ENCODE measurements around the gene SPEG.
A peak's percentile ranks its signal among the peaks of the same experiment; 100 is the strongest.

The SPEG gene

GRCh38 chr2:219465659-219466561 is 31.3 kb downstream of the SPEG start:
- DNase-seq = no peak

DNA sequence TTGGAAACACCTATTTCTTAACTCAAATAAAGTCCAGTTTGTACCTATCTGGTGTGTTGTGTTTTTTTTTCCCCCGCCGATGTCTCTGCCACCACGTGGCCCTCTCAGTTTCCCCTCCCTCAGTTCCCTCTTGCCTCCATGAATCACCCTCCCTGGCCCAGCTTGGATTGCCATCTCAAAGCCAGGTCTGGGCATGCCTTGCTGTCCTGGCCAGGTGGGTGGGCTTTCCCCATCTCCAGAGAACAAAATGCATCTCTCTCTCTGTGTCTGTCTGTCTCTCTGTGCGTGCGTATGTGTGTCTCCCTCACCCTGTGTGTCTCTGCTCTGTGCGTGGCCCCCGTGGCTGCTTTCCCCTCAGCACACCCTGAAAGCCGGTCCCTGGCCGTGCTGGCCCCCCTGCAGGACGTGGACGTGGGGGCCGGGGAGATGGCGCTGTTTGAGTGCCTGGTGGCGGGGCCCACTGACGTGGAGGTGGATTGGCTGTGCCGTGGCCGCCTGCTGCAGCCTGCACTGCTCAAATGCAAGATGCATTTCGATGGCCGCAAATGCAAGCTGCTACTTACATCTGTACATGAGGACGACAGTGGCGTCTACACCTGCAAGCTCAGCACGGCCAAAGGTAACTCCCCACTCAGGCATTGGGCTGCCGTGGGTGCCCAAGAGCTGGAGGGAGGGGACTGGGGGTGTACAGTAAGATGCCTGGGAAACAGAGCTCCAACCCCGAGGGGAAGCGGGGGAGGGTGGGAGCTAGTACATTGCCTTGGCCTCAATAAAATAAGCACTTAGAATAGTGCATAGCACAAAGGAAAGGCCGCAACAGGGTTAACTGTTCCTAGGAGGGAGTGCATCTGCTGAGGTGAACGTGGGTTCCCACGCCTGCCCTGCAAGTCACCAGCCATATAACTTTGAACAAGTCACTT is 32.4 kb downstream of the SPEG start:
- no peak for DNase-seq

- DNase-seq = no peak
Observed at GRCh38 chr2:219467736-219468075, 33.1 kb downstream of the SPEG start.

DNA sequence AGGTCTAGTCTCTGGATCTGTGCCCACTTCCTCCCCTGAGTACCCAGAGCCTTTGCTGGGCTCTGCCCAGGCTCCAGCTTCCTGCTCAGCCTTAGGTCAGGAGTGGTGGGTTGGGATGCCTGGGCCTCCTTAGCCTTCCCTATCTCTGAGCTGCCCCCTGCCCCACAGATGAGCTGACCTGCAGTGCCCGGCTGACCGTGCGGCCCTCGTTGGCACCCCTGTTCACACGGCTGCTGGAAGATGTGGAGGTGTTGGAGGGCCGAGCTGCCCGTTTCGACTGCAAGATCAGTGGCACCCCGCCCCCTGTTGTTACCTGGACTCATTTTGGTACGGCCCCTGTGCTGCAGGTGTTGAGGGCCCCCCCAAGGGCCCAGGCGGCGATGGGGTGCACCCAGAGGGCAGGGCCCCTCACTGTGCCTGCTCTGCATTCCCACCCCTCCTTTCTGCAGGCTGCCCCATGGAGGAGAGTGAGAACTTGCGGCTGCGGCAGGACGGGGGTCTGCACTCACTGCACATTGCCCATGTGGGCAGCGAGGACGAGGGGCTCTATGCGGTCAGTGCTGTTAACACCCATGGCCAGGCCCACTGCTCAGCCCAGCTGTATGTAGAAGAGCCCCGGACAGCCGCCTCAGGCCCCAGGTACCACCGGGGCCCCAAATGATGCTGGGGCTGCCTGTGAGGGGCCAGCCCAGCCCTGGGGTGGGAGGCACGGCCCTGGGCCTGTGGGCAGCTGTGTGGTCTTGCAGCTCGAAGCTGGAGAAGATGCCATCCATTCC is 34.0 kb downstream of the SPEG start:
- no peak for DNase-seq

- DNase-seq = no peak
Observed at GRCh38 chr2:219469186-219469724, 34.6 kb downstream of the SPEG start.

DNA sequence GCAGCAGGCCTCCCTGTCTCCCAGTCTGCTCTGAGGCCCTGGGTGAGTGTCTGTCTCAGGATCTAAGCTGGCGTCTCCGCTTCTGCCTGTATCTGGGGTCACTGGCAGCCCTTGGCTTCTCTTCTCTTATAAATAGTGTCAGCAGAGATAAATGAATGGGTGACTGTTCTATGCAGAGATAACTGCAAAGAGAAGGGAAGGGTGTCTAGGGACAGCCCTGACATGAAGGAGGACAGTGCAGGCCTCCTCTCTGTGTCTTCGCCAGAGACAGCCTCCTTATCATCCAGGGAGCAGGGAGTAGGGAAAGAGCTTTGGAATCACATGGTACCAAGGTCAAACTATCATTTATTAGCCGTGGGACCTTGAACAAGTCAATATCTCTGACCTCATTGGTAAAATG is 35.8 kb downstream of the SPEG start:
- DNase-seq = no peak

DNA sequence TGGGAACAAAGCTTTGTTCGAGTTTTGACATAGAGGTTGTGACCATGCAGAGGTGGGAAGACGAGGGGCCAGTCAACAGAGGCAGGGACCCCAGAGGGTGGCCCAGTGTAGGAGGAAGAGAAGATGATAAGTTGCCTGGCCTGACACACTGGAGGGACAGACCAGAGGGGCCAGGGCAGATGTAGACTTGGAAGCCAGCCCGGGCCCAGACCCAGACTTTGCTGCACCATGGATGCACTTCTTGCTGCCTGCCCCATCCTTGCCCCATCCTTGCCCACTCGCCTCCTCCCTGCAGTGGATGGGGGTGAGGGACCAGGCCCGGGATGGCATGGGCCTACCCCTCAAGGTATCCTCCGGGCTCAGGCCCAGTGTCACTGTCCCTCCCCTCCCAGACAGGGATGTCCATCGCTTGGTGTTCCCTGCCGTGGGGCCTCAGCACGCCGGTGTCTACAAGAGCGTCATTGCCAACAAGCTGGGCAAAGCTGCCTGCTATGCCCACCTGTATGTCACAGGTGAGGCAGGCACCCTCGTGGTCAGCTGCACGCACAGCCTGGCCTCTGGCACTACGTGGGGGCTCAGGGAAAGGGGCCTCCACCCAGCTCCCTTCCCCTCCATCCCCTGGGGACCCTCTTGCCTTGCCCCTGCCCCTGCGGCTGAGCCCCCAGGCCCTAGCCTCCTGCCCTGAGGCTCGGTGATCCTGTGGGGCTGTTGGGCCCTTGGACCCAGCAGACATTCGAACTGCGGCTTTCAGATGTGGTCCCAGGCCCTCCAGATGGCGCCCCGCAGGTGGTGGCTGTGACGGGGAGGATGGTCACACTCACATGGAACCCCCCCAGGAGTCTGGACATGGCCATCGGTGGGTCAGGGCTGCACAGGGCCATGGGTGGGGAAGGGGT is 37.1 kb downstream of the SPEG start:
- DNase-seq = no peak

DNA sequence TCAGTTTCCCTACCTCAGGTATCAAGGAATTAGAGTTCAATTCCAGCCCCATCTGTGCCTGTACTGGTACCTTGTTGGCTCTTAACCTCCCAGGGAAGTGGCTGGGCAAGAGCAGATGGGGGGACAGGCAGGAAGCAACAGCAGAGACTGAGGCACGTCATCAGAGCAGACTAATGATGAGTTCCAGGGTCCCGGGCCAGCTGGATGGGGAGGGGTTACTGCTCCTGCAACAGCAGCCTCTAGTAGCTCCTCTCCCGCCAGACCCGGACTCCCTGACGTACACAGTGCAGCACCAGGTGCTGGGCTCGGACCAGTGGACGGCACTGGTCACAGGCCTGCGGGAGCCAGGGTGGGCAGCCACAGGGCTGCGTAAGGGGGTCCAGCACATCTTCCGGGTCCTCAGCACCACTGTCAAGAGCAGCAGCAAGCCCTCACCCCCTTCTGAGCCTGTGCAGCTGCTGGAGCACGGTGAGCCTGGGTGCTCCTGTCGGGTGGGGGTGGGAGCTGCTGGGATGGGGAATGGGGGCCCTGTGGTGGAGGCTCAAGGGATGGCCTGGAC is 38.1 kb downstream of the SPEG start:
- DNase-seq = no peak

- DNase-seq = no peak
Observed at GRCh38 chr2:219473511-219473910, 38.9 kb downstream of the SPEG start.

DNA sequence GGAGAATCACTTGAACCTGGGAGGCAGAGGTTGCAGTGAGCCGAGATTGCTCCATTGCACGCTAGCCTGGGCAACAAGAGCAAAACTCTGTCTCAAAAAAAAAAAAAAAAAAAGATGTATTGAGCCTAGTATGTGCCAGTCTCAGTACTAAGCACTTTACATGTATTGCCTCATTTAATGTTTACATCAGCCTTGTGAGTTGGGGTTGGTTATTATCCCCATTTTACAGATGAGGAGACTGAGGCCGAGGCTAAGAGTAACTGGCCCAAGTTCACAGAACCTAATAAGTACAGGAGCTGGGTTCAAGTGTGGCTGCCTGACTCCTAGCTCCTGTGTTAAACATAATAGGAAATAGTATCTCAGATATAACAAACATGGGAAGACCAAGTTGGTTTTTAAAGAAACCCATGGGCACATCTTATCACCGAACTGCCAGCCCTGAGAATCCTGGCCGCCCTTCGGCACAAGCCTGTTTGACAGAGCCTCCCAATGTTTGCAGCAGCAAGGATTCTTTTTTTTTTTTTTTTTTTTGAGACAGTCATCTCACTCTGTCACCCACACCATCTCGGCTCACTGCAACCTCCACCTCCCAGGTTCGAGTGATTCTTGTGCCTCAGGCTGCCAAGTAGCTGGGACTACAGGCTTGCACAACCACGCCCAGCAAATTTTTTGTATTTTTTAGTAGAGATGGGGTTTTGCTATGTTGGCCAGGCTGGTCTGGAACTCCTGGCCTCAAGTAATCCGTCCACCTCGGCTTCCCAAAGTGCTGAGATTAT is 39.8 kb downstream of the SPEG start:
- no peak for DNase-seq

- DNase-seq = no peak
Observed at GRCh38 chr2:219475278-219475677, 40.6 kb downstream of the SPEG start.

DNA sequence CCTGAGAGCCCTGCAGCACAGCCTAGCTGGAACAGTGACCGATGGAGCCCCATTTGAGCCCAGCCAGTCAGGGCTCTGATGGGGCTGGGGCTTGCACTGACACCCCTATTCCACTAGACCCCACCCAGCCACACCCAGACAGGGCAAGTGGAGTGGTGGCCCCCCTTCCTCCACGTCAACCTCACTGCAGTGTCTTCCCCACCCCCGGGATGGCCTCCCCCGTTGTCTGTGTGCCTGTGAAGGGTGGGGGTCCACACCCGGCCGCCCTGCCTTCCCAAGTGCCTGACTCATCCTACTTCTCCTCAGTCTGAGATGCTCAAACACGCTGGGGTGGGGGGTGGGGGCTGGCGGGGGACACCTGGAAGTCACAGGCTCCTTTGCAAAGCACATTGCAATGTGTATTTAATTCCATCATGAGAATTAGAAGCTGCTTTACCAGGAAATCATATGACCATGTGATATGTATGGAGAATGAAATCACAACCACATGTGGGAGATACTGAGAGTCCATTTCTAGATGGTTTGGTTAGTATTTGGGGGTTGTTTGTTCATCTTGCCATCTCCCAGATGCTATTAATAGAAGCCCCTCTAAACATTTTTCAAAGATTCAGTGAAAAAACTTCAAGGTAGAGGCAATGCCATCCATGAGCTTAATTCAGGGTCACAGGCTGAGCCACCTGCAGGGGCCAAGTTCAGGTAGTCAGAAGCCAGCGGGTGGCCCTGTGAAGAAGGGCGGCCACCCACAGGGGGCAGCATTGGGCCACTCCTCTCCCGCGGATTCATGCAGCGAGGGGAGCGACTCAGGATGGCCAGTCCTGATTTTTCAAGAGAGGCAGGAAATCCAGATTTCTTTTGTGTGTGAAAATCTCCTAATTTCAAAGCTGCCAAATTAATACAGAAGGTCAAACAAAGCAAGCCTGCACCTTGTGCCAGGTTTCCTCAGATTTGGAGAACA is 41.3 kb downstream of the SPEG start:
- DNase-seq = peak; percentile 59

DNA sequence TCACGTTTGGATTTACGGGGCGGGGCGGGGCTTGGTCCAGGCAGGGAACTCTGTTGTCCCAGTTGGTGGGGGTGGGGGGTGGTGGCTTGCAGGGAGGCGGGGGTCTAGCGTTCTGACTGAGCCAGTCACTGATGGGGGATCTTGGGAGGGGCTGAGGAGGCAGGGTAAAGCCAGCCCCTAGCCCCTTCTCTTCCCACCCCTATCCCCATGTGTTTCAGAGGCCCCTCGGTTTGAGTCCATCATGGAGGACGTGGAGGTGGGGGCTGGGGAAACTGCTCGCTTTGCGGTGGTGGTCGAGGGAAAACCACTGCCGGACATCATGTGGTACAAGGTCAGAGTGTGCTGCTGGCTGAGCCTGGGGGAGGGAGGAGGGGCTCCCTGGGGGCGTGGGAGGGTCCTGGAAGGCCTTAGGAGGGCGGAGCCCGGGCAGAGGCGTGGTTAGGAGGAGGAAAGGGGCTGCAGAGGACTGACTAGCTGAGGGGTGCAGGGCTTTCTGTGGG is 42.1 kb downstream of the SPEG start:
- no peak for DNase-seq

DNA sequence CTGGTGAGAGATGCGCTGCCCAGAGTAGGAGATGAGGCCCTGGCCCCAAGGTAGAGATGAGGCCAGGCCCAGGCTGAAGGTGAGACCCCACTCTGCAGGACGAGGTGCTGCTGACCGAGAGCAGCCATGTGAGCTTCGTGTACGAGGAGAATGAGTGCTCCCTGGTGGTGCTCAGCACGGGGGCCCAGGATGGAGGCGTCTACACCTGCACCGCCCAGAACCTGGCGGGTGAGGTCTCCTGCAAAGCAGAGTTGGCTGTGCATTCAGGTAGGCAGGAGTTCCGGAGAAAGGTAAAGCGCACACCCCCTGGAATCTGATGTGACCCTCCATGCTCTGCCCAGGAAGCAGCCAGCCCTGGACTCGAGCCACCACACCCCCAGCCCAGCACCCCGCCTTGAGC is 42.5 kb downstream of the SPEG start:
- no peak for DNase-seq

DNA sequence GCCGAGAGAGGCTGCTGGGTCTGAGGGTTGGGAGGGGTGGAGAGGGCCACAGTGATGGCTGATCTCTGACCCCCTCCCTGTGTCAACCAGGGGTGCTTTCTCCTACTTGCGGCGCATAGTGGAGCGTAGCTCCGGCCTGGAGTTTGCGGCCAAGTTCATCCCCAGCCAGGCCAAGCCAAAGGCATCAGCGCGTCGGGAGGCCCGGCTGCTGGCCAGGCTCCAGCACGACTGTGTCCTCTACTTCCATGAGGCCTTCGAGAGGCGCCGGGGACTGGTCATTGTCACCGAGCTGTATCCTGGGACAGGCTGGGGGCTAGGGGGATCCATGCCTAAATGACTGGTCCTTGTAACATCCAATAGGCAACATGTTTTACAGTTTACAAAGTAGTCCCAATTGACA is 43.2 kb downstream of the SPEG start:
- DNase-seq = no peak

- DNase-seq = no peak
Observed at GRCh38 chr2:219478916-219479315, 44.3 kb downstream of the SPEG start.

DNA sequence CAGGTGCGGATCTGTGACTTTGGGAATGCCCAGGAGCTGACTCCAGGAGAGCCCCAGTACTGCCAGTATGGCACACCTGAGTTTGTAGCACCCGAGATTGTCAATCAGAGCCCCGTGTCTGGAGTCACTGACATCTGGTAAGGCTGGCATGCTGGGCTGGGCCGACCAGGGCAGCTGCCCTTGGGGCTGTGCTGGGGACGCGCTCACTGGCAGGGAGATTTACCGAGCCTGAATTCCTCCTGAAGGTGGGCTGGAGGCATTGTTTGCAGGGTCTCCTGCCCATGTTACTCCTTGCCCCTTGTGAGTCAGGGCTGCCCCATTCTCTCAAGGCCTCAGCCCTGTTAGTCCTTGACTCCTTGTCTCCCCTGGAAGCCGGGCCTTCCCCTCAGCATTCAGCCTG is 45.4 kb downstream of the SPEG start:
- DNase-seq = no peak

- DNase-seq = no peak
Observed at GRCh38 chr2:219482674-219483405, 48.2 kb downstream of the SPEG start.

All from activated CD4-positive, alpha-beta T cell treated with anti-CD3 and anti-CD28 coated beads, Interleukin-2, amount 50 U/mL, for 1 hour (primary cell).